A549 (cell line): ENCODE results near the gene DNAJB13. TPM values are rescaled to one million over a fixed set of nuclear protein-coding genes. Genes with fewer than 3 reads are reported as not detected.

Source experiments
- ATAC-seq, 2 experiments: fragments of 200-7000 bp in 1 of 2; fragments of >200 bp in 1 of 2; cut with Nextera tagmentation in 1 of 2; cut with Tn5 transposase in 1 of 2; 3 replicates each; pipeline versions ENCODE4 v1.8.0 to v1.9.1; 2018 to 2020; ENCODE audit warnings: mild to moderate bottlenecking in 1 of 2, moderate library complexity in 1 of 2
- CTCF ChIA-PET: fragments of 300-600 bp; sonication (Branson Sonifier 250); formaldehyde crosslinking; extraction: SDS; loops from one replicate; lab custom pipeline; 2021; ENCODE audit warnings: antibody characterized with exemption, inconsistent platforms; lab: Yijun Ruan, JAX
- POLR2A ChIA-PET: fragments of 350-600 bp; formaldehyde crosslinking; extraction: SDS; loops from one replicate; lab custom pipeline; 2021; ENCODE audit warnings: antibody characterized with exemption, inconsistent platforms; lab: Yijun Ruan, JAX
- DNase-seq, 2 experiments: peaks; one replicate each; pipeline versions ENCODE4 v3.0.0 to v3.0.0-alpha.2; 2011 to 2016; ENCODE audit warnings: low read depth in 1 of 2, low spot score in 1 of 2
- FAIRE-seq: peaks from 2 replicates; lab custom pipeline; 2011; peaks lifted over from hg19 to GRCh38; lab: Jason Lieb, UNC
- H3K27ac ChIP-seq, 2 experiments: fragments of >200 bp; sonication (Bioruptor Twin); formaldehyde crosslinking; 3 replicates each; pipeline ENCODE4 v1.5.1; 2016 to 2017
- H3K4me1 ChIP-seq: fragments of >200 bp; sonication (Bioruptor Twin); formaldehyde crosslinking; 3 replicates; pipeline ENCODE4 v1.6.1; 2016
- H3K4me2 ChIP-seq: fragments of >200 bp; sonication (Bioruptor Twin); formaldehyde crosslinking; 3 replicates; pipeline ENCODE4 v1.6.1; 2016
- H3K4me3 ChIP-seq: fragments of >200 bp; sonication (Bioruptor Twin); formaldehyde crosslinking; 3 replicates; pipeline ENCODE4 v1.5.1; 2016
- H3K9me3 ChIP-seq: fragments of >200 bp; sonication (Bioruptor Twin); formaldehyde crosslinking; 3 replicates; pipeline ENCODE4 v1.6.1; 2016
- BHLHE40 ChIP-seq: IDR thresholded peaks from 2 replicates; pipeline ENCODE4 v1.6.1; 2012; ENCODE audit warnings: low read depth, low read length, inconsistent platforms
- CBX2 ChIP-seq: fragments of 200-600 bp; sonication (generic); IDR thresholded peaks from 2 replicates; pipeline ENCODE4 v1.6.1; 2016; ENCODE audit warnings: low read depth, mild to moderate bottlenecking, borderline replicate concordance
- CHD4 ChIP-seq: fragments of 200-600 bp; sonication (generic); IDR thresholded peaks from 2 replicates; pipeline ENCODE4 v1.6.1; 2016; ENCODE audit warnings: antibody characterized with exemption, mild to moderate bottlenecking, borderline replicate concordance
- FOSB ChIP-seq: fragments of 250-450 bp; sonication (Bioruptor Pico); IDR thresholded peaks from 2 replicates; pipeline ENCODE4 v1.5.0; 2020; ENCODE audit warnings: mild to moderate bottlenecking, moderate library complexity
- FOXS1 ChIP-seq: fragments of 250-450 bp; sonication (Bioruptor Pico); IDR thresholded peaks from 2 replicates; pipeline ENCODE4 v1.5.0; 2020; ENCODE audit warnings: mild to moderate bottlenecking, moderate library complexity
- HOXA7 ChIP-seq: fragments of 250-450 bp; sonication (Bioruptor Pico); IDR thresholded peaks from 2 replicates; pipeline ENCODE4 v1.5.0; 2020; ENCODE audit warnings: mild to moderate bottlenecking, moderate library complexity
- HOXB5 ChIP-seq: fragments of 250-450 bp; sonication (Bioruptor Pico); IDR thresholded peaks from 2 replicates; pipeline ENCODE4 v1.5.0; 2020; ENCODE audit warnings: mild to moderate bottlenecking, moderate library complexity
- JUN ChIP-seq, 2 experiments: fragments of >200 bp; sonication (Bioruptor Twin); formaldehyde crosslinking; IDR thresholded peaks; 2 replicates in 1 of 2; 3 replicates in 1 of 2; pipeline ENCODE4 v1.6.1; 2016 to 2017
- KDM1A ChIP-seq: fragments of 200-600 bp; sonication (generic); IDR thresholded peaks from 2 replicates; pipeline ENCODE4 v1.6.1; 2016; ENCODE audit warnings: low read depth, mild to moderate bottlenecking
- MAFK ChIP-seq: fragments of 450-650 bp; IDR thresholded peaks from 2 replicates; pipeline ENCODE4 v1.6.1; 2014; ENCODE audit not compliant: partially characterized antibody
- MYC ChIP-seq: IDR thresholded peaks from 2 replicates; pipeline ENCODE4 v1.6.1; 2012; ENCODE audit warnings: mild to moderate bottlenecking, inconsistent platforms, low read length, improper control_type of control experiment, borderline replicate concordance
- NFE2L2 ChIP-seq: fragments of 150-350 bp; conservative IDR thresholded peaks from 2 replicates; pipeline ENCODE4 v1.6.1; 2014; ENCODE audit warnings: low read length
- NPAS2 ChIP-seq: fragments of 250-450 bp; sonication (Bioruptor Pico); IDR thresholded peaks from 2 replicates; pipeline ENCODE4 v1.8.0; 2022; ENCODE audit warnings: mild to moderate bottlenecking, moderate library complexity, borderline replicate concordance
- NR3C1 ChIP-seq: fragments of >200 bp; sonication (Bioruptor Twin); formaldehyde crosslinking; IDR thresholded peaks from 3 replicates; pipeline ENCODE4 v1.6.1; 2017
- PHF8 ChIP-seq: fragments of 200-600 bp; sonication (generic); IDR thresholded peaks from 2 replicates; pipeline ENCODE4 v1.6.1; 2016; ENCODE audit warnings: low read depth, mild to moderate bottlenecking, antibody characterized with exemption, moderate library complexity, borderline replicate concordance
- POLR2A ChIP-seq: IDR thresholded peaks from 2 replicates; pipeline ENCODE4 v1.6.1; 2012; ENCODE audit warnings: mild to moderate bottlenecking, low read length
- RAD21 ChIP-seq, 2 experiments: fragments of >200 bp in 1 of 2; sonication (Bioruptor Twin) in 1 of 2; formaldehyde crosslinking in 1 of 2; IDR thresholded peaks in 1 of 2; conservative IDR thresholded peaks in 1 of 2; 2 replicates in 1 of 2; 3 replicates in 1 of 2; pipeline ENCODE4 v1.6.1; 2012 to 2018; ENCODE audit warnings: inconsistent platforms in 1 of 2
- RCOR1 ChIP-seq: fragments of 150-350 bp; IDR thresholded peaks from 2 replicates; pipeline ENCODE4 v1.6.1; 2014; ENCODE audit warnings: antibody characterized with exemption, low read length, low read depth
- RFX5 ChIP-seq: fragments of 450-650 bp; IDR thresholded peaks from 2 replicates; pipeline ENCODE4 v1.7.1; 2014; ENCODE audit warnings: antibody characterized with exemption, mild to moderate bottlenecking, moderate library complexity
- RNF2 ChIP-seq: fragments of 200-600 bp; sonication (generic); IDR thresholded peaks from 2 replicates; pipeline ENCODE4 v1.6.1; 2016; ENCODE audit warnings: low read depth, mild to moderate bottlenecking, antibody characterized with exemption, moderate library complexity, borderline replicate concordance
- SREBF2 ChIP-seq: fragments of 450-650 bp; IDR thresholded peaks from 2 replicates; pipeline ENCODE4 v1.6.1; 2014; ENCODE audit warnings: mild to moderate bottlenecking, moderate library complexity
- TFCP2L1 ChIP-seq: fragments of 250-450 bp; sonication (Bioruptor Pico); IDR thresholded peaks from 2 replicates; pipeline ENCODE4 v1.5.0; 2021; ENCODE audit warnings: mild to moderate bottlenecking
- ZC3H11A ChIP-seq: fragments of 450-650 bp; IDR thresholded peaks from 2 replicates; pipeline ENCODE4 v1.6.1; 2014; ENCODE audit warnings: antibody characterized with exemption, mild to moderate bottlenecking
- ZNF302 ChIP-seq: fragments of 250-450 bp; sonication (Bioruptor Pico); IDR thresholded peaks from 2 replicates; pipeline ENCODE4 v1.9.0; 2021; ENCODE audit warnings: inconsistent platforms, mild to moderate bottlenecking, moderate library complexity
- WGBS: methylation state at CpG from one replicate; pipeline ENCODE4 v1.1.6; 2017; ENCODE audit errors: missing lambda C conversion rate; 5-methylcytosine and 5-hydroxymethylcytosine counted together
- polyA plus RNA-seq, 4 experiments: library from polyadenylated mRNA; depleted of rRNA in 3 of 4; stranded (reverse); fragments of >200 nt; fragmentation: RNase III in 1 of 4; extraction: RNeasy Plus Mini Kit Qiagen cat#74134 plus additional on column Dnase treatment in 1 of 4; gene quantifications; 2 replicates in 3 of 4; 3 replicates in 1 of 4; pipeline ENCODE4 v1.2.3, GENCODE V29; 2011 to 2017
- TF ChIP-seq, protein P1 (sequence below): fragments of >200 bp; sonication (Bioruptor Twin); formaldehyde crosslinking; IDR thresholded peaks from 3 replicates; pipeline ENCODE4 v1.5.1; 2016
- TF ChIP-seq, protein P2 (sequence below): fragments of >200 bp; sonication (Bioruptor Twin); formaldehyde crosslinking; IDR thresholded peaks from 3 replicates; pipeline ENCODE4 v1.6.1; 2016
- TF ChIP-seq, protein P3 (sequence below): fragments of >200 bp; sonication (Bioruptor Twin); formaldehyde crosslinking; IDR thresholded peaks from 2 replicates; pipeline ENCODE4 v1.6.1; 2016

The DNAJB13 gene
- polyA plus RNA-seq, 2 of the 4 experiments (the other 2 are of a cell fraction), result 0.75 to 0.90 TPM

DNA sequence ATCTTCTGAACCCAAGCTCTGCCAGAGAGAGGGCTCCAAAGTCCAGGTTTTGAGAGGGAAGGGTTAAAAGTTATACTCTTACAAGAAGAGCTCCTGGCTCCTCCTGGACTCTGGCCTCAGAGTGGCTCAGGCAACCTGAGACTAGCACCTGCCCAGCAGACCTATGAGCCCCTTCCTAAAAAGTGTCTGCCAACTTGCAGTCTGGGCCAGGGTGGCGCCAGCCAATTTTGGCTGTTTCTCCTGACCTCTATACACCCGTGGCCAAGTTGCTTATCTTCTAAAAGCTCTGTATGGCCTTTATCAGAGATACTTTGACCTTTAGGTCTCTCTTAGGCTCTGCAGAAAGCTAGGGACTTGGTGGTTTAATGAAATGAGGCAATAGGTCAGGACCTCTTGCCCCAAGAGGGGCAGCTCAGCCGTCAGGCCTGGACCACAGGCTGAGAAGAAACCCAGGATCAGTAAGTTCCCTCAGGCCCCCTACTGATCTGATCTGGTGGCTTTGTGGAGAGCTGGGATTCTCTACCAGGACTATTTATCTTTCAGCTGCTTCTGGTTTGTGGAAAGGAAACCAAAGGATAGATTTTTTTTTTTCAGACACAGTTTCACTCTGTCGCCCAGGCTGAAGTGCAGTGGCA is 68.4 kb downstream of the DNAJB13 start:
- Histone ChIP-seq H3K4me3 (no peak overlapping the region), H3K27ac (peak overlapping the region in 1 of 2 experiments; percentile 56; a peak in 3 of 6 replicates), H3K4me2 (no peak overlapping the region), H3K9me3 (no peaks in the 10 kb centered on the region), H3K4me1 (peaks cover 7% of the 10 kb centered on the region; the same call in 2 of the 3 replicates)
- POLR2A ChIA-PET, result no interaction called here
- ATAC-seq, result no peak
- 89% methylated on average over 4 of the region's 4 CpGs for WGBS
- TF ChIP-seq BHLHE40 (no peak), JUN (IDR thresholded peaks at IDR 0.05) (no peak), CBX2 (no peak), FOXS1 (CRISPR knock-in tag) (no peak), FOSB (CRISPR knock-in tag) (no peak), KDM1A (no peak), SREBF2 (no peak)
- TF ChIP-seq, protein P1, sequence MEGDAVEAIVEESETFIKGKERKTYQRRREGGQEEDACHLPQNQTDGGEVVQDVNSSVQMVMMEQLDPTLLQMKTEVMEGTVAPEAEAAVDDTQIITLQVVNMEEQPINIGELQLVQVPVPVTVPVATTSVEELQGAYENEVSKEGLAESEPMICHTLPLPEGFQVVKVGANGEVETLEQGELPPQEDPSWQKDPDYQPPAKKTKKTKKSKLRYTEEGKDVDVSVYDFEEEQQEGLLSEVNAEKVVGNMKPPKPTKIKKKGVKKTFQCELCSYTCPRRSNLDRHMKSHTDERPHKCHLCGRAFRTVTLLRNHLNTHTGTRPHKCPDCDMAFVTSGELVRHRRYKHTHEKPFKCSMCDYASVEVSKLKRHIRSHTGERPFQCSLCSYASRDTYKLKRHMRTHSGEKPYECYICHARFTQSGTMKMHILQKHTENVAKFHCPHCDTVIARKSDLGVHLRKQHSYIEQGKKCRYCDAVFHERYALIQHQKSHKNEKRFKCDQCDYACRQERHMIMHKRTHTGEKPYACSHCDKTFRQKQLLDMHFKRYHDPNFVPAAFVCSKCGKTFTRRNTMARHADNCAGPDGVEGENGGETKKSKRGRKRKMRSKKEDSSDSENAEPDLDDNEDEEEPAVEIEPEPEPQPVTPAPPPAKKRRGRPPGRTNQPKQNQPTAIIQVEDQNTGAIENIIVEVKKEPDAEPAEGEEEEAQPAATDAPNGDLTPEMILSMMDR, result no peak
- DNase-seq, result no peak
- FAIRE-seq, result no peak
- CTCF ChIA-PET, result interaction anchor here (0.6 to 1.6 kb wide), 3 partner anchors 13 to 434 kb away, joined by 3 to 4 read pairs (median 4); no protein-coding TSS in a partner anchor

DNA sequence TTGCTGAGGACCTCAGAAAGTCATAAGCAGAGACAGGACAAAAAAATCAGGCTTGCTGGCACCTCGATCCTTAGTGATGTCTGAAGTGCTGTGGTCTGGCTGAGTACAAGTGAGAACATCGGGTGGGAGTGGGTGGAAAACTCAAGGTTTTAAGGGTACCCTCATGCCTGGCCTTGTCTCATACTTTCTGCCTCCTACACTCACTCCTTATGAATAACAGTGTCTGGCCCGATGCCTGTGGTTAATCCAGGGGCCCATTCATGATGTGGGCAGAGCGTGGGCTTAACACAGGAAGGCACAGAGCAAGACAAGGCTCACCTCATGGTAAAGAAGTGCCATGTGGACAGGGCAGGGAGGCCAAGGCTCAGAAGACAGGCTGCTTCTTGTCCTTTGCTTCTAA is 69.0 kb downstream of the DNAJB13 start:
- CTCF ChIA-PET, result interaction anchor here (1.6 kb wide), 1 partner anchor 56 kb away, joined by 4 read pairs; no protein-coding TSS in a partner anchor
- Histone ChIP-seq H3K4me2 (no peak overlapping the region), H3K4me3 (no peak overlapping the region), H3K27ac (no peak overlapping the region), H3K9me3 (no peaks in the 10 kb centered on the region), H3K4me1 (peaks cover 10% of the 10 kb centered on the region; the same call in 2 of the 3 replicates)
- ATAC-seq (no peak), DNase-seq (no peak), FAIRE-seq (no peak)
- TF ChIP-seq RAD21 (conservative IDR thresholded peaks at IDR 0.05 in 1 of 2, IDR thresholded peaks at IDR 0.05 in 1 of 2), result no peak
- no peak for TF ChIP-seq HOXB5 (CRISPR knock-in tag)
- TF ChIP-seq PHF8, result no peak
- TF ChIP-seq KDM1A, result no peak
- TF ChIP-seq CHD4, result no peak
- TF ChIP-seq, protein P2, sequence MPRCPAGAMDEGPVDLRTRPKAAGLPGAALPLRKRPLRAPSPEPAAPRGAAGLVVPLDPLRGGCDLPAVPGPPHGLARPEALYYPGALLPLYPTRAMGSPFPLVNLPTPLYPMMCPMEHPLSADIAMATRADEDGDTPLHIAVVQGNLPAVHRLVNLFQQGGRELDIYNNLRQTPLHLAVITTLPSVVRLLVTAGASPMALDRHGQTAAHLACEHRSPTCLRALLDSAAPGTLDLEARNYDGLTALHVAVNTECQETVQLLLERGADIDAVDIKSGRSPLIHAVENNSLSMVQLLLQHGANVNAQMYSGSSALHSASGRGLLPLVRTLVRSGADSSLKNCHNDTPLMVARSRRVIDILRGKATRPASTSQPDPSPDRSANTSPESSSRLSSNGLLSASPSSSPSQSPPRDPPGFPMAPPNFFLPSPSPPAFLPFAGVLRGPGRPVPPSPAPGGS, result no peak
- TF ChIP-seq RCOR1, result no peak
- TF ChIP-seq MAFK, result no peak
- TF ChIP-seq TFCP2L1, result no peak
- TF ChIP-seq RFX5, result no peak
- no peak for TF ChIP-seq RNF2
- TF ChIP-seq MYC, result no peak
- no peak for TF ChIP-seq NR3C1
- TF ChIP-seq NFE2L2, result no peak
- no peak for TF ChIP-seq POLR2A
- TF ChIP-seq HOXA7, result no peak
- TF ChIP-seq NPAS2 (CRISPR knock-in tag), result no peak
- no peak for TF ChIP-seq ZNF302 (CRISPR knock-in tag)
- TF ChIP-seq ZC3H11A, result no peak
- TF ChIP-seq, protein P3, sequence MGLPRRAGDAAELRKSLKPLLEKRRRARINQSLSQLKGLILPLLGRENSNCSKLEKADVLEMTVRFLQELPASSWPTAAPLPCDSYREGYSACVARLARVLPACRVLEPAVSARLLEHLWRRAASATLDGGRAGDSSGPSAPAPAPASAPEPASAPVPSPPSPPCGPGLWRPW, result no peak
- POLR2A ChIA-PET, result no interaction called here
- WGBS, result 93% methylated on average over 4 of the region's 4 CpGs

Other genes starting within 250 kb of the DNAJB13 start
- 95.3 and 141 TPM in 2 replicates for gene RAB6A, start 190.0 kb upstream of the DNAJB13 start, polyA plus RNA-seq (2011; rRNA removed)
- 75.0 to 86.1 TPM (median 75.7 TPM) in 3 replicates for gene RAB6A, start 190.0 kb upstream of the DNAJB13 start, polyA plus RNA-seq (2017; fragmentation: RNase III; extraction: RNeasy Plus Mini Kit Qiagen cat#74134 plus additional on column Dnase treatment)
- 103 and 104 TPM in 2 replicates for gene MRPL48, start 163.2 kb upstream of the DNAJB13 start, polyA plus RNA-seq (2011; rRNA removed)
- gene MRPL48, start 163.2 kb upstream of the DNAJB13 start, polyA plus RNA-seq (2017; fragmentation: RNase III; extraction: RNeasy Plus Mini Kit Qiagen cat#74134 plus additional on column Dnase treatment), result 55.5 to 60.0 TPM (median 57.2 TPM) in 3 replicates
- gene COA4, start 74.2 kb upstream of the DNAJB13 start, polyA plus RNA-seq (2011; rRNA removed), result 126 and 143 TPM in 2 replicates
- 212 to 235 TPM (median 214 TPM) in 3 replicates for gene COA4, start 74.2 kb upstream of the DNAJB13 start, polyA plus RNA-seq (2017; fragmentation: RNase III; extraction: RNeasy Plus Mini Kit Qiagen cat#74134 plus additional on column Dnase treatment)
- 24.9 and 25.1 TPM in 2 replicates for gene PAAF1, start 74.0 kb upstream of the DNAJB13 start, polyA plus RNA-seq (2011; rRNA removed)
- gene PAAF1, start 74.0 kb upstream of the DNAJB13 start, polyA plus RNA-seq (2017; fragmentation: RNase III; extraction: RNeasy Plus Mini Kit Qiagen cat#74134 plus additional on column Dnase treatment), result 16.6 to 21.9 TPM (median 18.2 TPM) in 3 replicates
- gene UCP2, start 31.8 kb downstream of the DNAJB13 start, polyA plus RNA-seq (2011; rRNA removed), result 51.6 and 54.7 TPM in 2 replicates
- gene UCP2, start 31.8 kb downstream of the DNAJB13 start, polyA plus RNA-seq (2017; fragmentation: RNase III; extraction: RNeasy Plus Mini Kit Qiagen cat#74134 plus additional on column Dnase treatment), result 126 to 138 TPM (median 131 TPM) in 3 replicates
- 1.3 and 1.6 TPM in 2 replicates for gene UCP3, start 58.1 kb downstream of the DNAJB13 start, polyA plus RNA-seq (2011; rRNA removed)
- gene UCP3, start 58.1 kb downstream of the DNAJB13 start, polyA plus RNA-seq (2017; fragmentation: RNase III; extraction: RNeasy Plus Mini Kit Qiagen cat#74134 plus additional on column Dnase treatment), result 1.5 to 1.8 TPM (median 1.7 TPM) in 3 replicates
- 15.2 and 22.7 TPM in 2 replicates for gene C2CD3, start 220.0 kb downstream of the DNAJB13 start, polyA plus RNA-seq (2011; rRNA removed)
- 18.2 to 19.8 TPM (median 19.3 TPM) in 3 replicates for gene C2CD3, start 220.0 kb downstream of the DNAJB13 start, polyA plus RNA-seq (2017; fragmentation: RNase III; extraction: RNeasy Plus Mini Kit Qiagen cat#74134 plus additional on column Dnase treatment)
- gene PPME1, start 220.3 kb downstream of the DNAJB13 start, polyA plus RNA-seq (2011; rRNA removed), result 69.2 and 82.6 TPM in 2 replicates
- 82.2 to 89.8 TPM (median 85.7 TPM) in 3 replicates for gene PPME1, start 220.3 kb downstream of the DNAJB13 start, polyA plus RNA-seq (2017; fragmentation: RNase III; extraction: RNeasy Plus Mini Kit Qiagen cat#74134 plus additional on column Dnase treatment)